GM18951 (cell line): Measurements from ENCODE around the gene MCRIP1.

Experiments used
- POLR2A ChIP-seq: IDR thresholded peaks from 4 replicates; pipeline ENCODE4 v1.6.1; 2011; ENCODE audit warnings: mild to moderate bottlenecking; ENCODE audit not compliant: insufficient read length, insufficient read depth; ENCODE audit errors: extremely low read depth
- in situ Hi-C: fragments of 300-500 bp; cut with MboI; formaldehyde crosslinking; loops from one replicate; pipeline ENCODE4 v1.12.0; 2022; ENCODE audit warnings: low sequenced_read_pairs, mixed read lengths, inconsistent platforms; ENCODE audit not compliant: unreplicated experiment

The MCRIP1 gene

DNA sequence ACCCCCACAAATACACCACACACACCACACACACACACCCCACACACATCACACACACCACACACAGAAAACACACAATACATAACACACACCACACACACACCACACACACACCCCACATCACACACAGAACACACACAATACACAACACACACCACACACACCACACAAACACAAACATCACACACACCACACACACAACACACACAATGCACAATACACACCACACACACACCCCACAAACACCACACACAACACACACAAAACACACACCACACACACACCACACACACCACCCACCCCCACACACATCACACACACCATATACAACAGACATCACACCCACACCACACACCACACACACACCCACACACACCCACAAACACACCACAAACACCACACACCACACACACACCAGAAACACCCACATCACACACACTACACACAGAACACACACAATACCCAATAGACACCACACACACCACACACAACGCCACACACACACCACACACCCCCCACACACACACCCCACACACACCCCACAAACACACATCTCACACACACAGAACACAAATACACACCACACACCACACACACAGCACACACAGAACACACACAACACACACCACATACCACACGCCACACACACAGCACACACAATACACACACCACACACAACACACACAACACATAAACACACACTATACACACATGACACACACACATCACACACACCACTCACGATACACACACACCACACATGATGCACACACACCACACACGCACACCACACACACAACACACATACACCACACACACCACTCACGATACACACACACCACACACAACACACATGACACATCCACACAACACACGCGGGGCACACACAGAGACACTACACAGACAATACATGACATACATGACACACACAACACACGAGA, 40.1 kb downstream of the MCRIP1 start:
- in situ Hi-C loops: no loop called here
- no peak for TF ChIP-seq POLR2A
